Skin of body (tissue), 2 donors: ENCODE results near the gene GDF7. TPM values are rescaled to one million over a fixed set of nuclear protein-coding genes. Genes with fewer than 3 reads are reported as not detected.

Experiments
- DNase-seq: peaks from one replicate; lab custom pipeline; 2025; lab: John Stamatoyannopoulos, UW
- total RNA-seq: library from RNA; depleted of rRNA; stranded (reverse); fragments of >200 nt; gene quantifications from one replicate; pipeline ENCODE4 v1.2.3, GENCODE V29; 2014

The GDF7 gene
- total RNA-seq, 1 donor from 2014 or later = 0.89 TPM

GRCh38 chr2:20660506-20661420 lies 6.2 kb upstream of the GDF7 start:
- DNase-seq = no peak

- DNase-seq = peak; percentile 72
Observed at GRCh38 chr2:20661421-20662307, 5.3 kb upstream of the GDF7 start.

- no peak for DNase-seq
Observed at GRCh38 chr2:20662308-20662937, 4.5 kb upstream of the GDF7 start.

GRCh38 chr2:20663196-20664070 lies 3.5 kb upstream of the GDF7 start:
- no peak for DNase-seq

- no peak for DNase-seq
Observed at GRCh38 chr2:20664071-20664390, 2.9 kb upstream of the GDF7 start.

- no peak for DNase-seq
Observed at GRCh38 chr2:20664431-20665242, 2.3 kb upstream of the GDF7 start.

GRCh38 chr2:20665243-20666004 lies 1.5 kb upstream of the GDF7 start:
- no peak for DNase-seq

- no peak for DNase-seq
Observed at GRCh38 chr2:20666005-20666303, 990 bp upstream of the GDF7 start.

GRCh38 chr2:20667151-20667530 lies 197 bp downstream of the GDF7 start:
- no peak for DNase-seq

- no peak for DNase-seq
Observed at GRCh38 chr2:20667531-20668401, 822 bp downstream of the GDF7 start.

- no peak for DNase-seq
Observed at GRCh38 chr2:20668451-20668850, 1.5 kb downstream of the GDF7 start.

- DNase-seq = no peak
Observed at GRCh38 chr2:20668871-20669475, 2.0 kb downstream of the GDF7 start.

- no peak for DNase-seq
Observed at GRCh38 chr2:20669562-20670314, 2.8 kb downstream of the GDF7 start.

- no peak for DNase-seq
Observed at GRCh38 chr2:20670315-20671035, 3.5 kb downstream of the GDF7 start.

- DNase-seq = no peak
Observed at GRCh38 chr2:20671036-20671735, 4.2 kb downstream of the GDF7 start.

GRCh38 chr2:20671736-20672080 lies 4.8 kb downstream of the GDF7 start:
- no peak for DNase-seq
